Measurements from ENCODE around the gene ATP2C2.

ATP2C2 gene

DNA sequence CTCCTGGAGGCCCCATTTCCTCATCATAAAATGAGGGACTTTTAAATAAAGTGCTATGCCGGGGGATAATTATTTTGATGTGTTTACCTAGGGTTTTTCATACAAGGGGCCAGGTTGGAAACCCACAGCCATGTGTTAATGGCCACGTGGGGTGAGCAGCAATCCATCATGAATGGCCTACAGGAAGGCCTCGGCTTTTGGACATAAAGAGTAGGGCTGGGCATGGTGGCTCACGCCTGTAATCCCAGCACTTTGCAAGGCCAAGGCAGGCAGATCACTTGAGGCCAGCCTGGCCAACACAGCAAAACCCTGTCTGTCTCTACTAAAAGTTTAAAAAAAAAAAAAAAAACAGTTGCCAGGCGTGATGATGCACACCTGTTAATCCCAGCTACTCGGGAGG is 95.8 kb downstream of the ATP2C2 start:
- no peaks in the 10 kb centered on the region for H3K36me3 ChIP-seq (ENCODE audit: insufficient read depth, low read length)
- no peaks in the 10 kb centered on the region for H3K27me3 ChIP-seq (ENCODE audit: insufficient read depth, low read length, poor library complexity, severe bottlenecking)
- H4K20me1 ChIP-seq (ENCODE audit: insufficient read depth, low read length, poor library complexity, severe bottlenecking) = no peaks in the 10 kb centered on the region
- H3K4me1 ChIP-seq (ENCODE audit: insufficient read depth, low read length, poor library complexity, severe bottlenecking) = peaks cover 8% of the 10 kb centered on the region
- H2AFZ ChIP-seq (ENCODE audit: low read length) = no peak overlapping the region
- no peaks in the 10 kb centered on the region for H3F3A ChIP-seq (ENCODE audit: low read depth)
- peaks cover 13% of the 10 kb centered on the region; the same call in 1 of the 2 replicates for H3K9me3 ChIP-seq (ENCODE audit: insufficient read depth, low read depth, low read length)
- H3K9me2 ChIP-seq (replicated peaks; ENCODE audit: low read depth, low read length) = no peaks in the 10 kb centered on the region
- H3K79me2 ChIP-seq (ENCODE audit: insufficient read depth, low read length) = no peaks in the 10 kb centered on the region
- H3K9ac ChIP-seq (ENCODE audit: low read depth, low read length, poor library complexity, severe bottlenecking) = no peak overlapping the region
- H3K4me3 ChIP-seq (ENCODE audit: low read length, poor library complexity, severe bottlenecking) = no peak overlapping the region
- no peak overlapping the region for H3K4me2 ChIP-seq (ENCODE audit: low read depth, low read length, poor library complexity, severe bottlenecking)
- TF ChIP-seq CTCF (conservative IDR thresholded peaks at IDR 0.05; ENCODE audit: low read length) (no peak), EZH2phosphoT487 (IDR thresholded peaks at IDR 0.05; ENCODE audit: borderline replicate concordance) (no peak)

GRCh38 chr16:84465154-84465553 is 96.8 kb downstream of the ATP2C2 start:
- H3K4me2 ChIP-seq (ENCODE audit: low read depth, low read length, poor library complexity, severe bottlenecking) = no peak overlapping the region
- H3K4me3 ChIP-seq (ENCODE audit: low read length, poor library complexity, severe bottlenecking) = no peak overlapping the region
- H3K4me1 ChIP-seq (ENCODE audit: insufficient read depth, low read length, poor library complexity, severe bottlenecking) = peaks cover 8% of the 10 kb centered on the region
- no peak overlapping the region for H2AFZ ChIP-seq (ENCODE audit: low read length)
- peaks cover 13% of the 10 kb centered on the region; the same call in 1 of the 2 replicates for H3K9me3 ChIP-seq (ENCODE audit: insufficient read depth, low read depth, low read length)
- no peaks in the 10 kb centered on the region for H3F3A ChIP-seq (ENCODE audit: low read depth)
- no peaks in the 10 kb centered on the region for H4K20me1 ChIP-seq (ENCODE audit: insufficient read depth, low read length, poor library complexity, severe bottlenecking)
- no peak overlapping the region for H3K9ac ChIP-seq (ENCODE audit: low read depth, low read length, poor library complexity, severe bottlenecking)
- H3K79me2 ChIP-seq (ENCODE audit: insufficient read depth, low read length) = no peaks in the 10 kb centered on the region
- H3K27me3 ChIP-seq (ENCODE audit: insufficient read depth, low read length, poor library complexity, severe bottlenecking) = no peaks in the 10 kb centered on the region
- no peaks in the 10 kb centered on the region for H3K36me3 ChIP-seq (ENCODE audit: insufficient read depth, low read length)
- no peaks in the 10 kb centered on the region for H3K9me2 ChIP-seq (replicated peaks; ENCODE audit: low read depth, low read length)
- no peak for TF ChIP-seq EZH2phosphoT487 (IDR thresholded peaks at IDR 0.05; ENCODE audit: borderline replicate concordance)
- no peak for TF ChIP-seq CTCF (conservative IDR thresholded peaks at IDR 0.05; ENCODE audit: low read length)

DNA sequence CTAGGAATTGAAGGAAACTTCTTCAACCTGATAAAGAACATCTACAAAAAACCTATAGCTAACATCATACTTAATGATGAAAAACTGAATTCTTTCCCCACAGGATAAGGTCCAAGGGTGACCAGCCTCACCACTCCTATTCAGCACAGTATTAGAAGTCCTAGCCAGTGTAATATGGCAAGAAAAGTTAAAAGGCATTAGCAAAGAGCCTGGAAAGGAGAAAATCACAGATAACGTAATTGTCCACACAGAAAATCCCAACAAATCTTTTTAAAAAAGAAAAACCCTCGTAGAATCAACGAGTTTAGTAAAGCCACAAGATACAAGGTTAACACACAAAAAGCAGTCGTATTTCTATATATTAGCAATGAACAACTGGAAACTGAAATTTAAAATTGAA is 98.4 kb downstream of the ATP2C2 start:
- TF ChIP-seq CTCF (conservative IDR thresholded peaks at IDR 0.05; ENCODE audit: low read length) (no peak), EZH2phosphoT487 (IDR thresholded peaks at IDR 0.05; ENCODE audit: borderline replicate concordance) (no peak)

More for the DNA sequence above, 98.4 kb downstream of the ATP2C2 start:
- Histone ChIP-seq H3K4me2 (ENCODE audit: low read depth, low read length, poor library complexity, severe bottlenecking) (no peak overlapping the region), H3K9me3 (ENCODE audit: insufficient read depth, low read depth, low read length) (peaks cover 13% of the 10 kb centered on the region; the same call in 1 of the 2 replicates), H3K36me3 (ENCODE audit: insufficient read depth, low read length) (no peaks in the 10 kb centered on the region), H3K9ac (ENCODE audit: low read depth, low read length, poor library complexity, severe bottlenecking) (no peak overlapping the region), H3K4me3 (ENCODE audit: low read length, poor library complexity, severe bottlenecking) (no peak overlapping the region), H3K79me2 (ENCODE audit: insufficient read depth, low read length) (no peaks in the 10 kb centered on the region), H4K20me1 (ENCODE audit: insufficient read depth, low read length, poor library complexity, severe bottlenecking) (no peaks in the 10 kb centered on the region), H3K9me2 (replicated peaks; ENCODE audit: low read depth, low read length) (no peaks in the 10 kb centered on the region), H2AFZ (ENCODE audit: low read length) (no peak overlapping the region), H3K27me3 (ENCODE audit: insufficient read depth, low read length, poor library complexity, severe bottlenecking) (no peaks in the 10 kb centered on the region), H3F3A (ENCODE audit: low read depth) (no peaks in the 10 kb centered on the region), H3K4me1 (ENCODE audit: insufficient read depth, low read length, poor library complexity, severe bottlenecking) (peaks cover under 1% of the 10 kb centered on the region)

Data from Loucy (cell line).